Measurements from ENCODE around the gene BTBD9. TPM values are rescaled to one million over a fixed set of nuclear protein-coding genes. Genes with fewer than 3 reads are reported as not detected.

The BTBD9 gene
- polyA plus RNA-seq, 2 of the 4 experiments (the other 2 are of a cell fraction) = 2.3 to 4.6 TPM

DNA sequence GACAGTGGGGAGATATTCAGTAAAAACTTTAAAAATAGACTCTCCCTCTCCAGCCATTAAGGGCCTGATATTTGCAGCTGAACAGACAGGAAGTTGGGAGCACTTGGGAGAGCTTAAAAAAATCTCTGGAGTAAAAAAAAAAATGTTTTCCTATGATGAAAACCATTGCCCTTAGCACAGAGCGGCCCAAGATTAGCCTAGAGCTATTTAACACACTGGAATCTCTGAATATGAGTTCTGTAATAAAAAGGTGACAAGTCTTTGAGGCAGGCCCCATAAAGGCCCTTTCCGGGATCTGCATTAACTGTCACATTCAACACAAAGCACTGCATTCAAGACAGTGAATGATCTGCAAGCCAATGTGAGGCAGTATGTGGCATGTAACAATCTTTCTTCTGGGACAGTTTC lies 426.5 kb downstream of the BTBD9 start:
- no peak for DNase-seq (ENCODE audit: low read depth in 1 of 2, low spot score in 1 of 2)
- H3K27ac ChIP-seq = no peak overlapping the region
- POLR2A ChIA-PET = no interaction called here
- ATAC-seq = no peak
- H3K4me1 ChIP-seq = no peaks in the 10 kb centered on the region; the same call in 2 of the 3 replicates
- no peak for FAIRE-seq
- no peaks in the 10 kb centered on the region for H3K9me3 ChIP-seq
- H3K4me2 ChIP-seq = no peak overlapping the region
- 96% methylated on average over 2 of the region's 2 CpGs for WGBS (ENCODE audit: missing lambda C conversion rate)
- H3K4me3 ChIP-seq = no peak overlapping the region
- CTCF ChIA-PET = no interaction called here
- TF ChIP-seq EHF (CRISPR knock-in tag; IDR thresholded peaks at IDR 0.05) (no peak), FOSB (CRISPR knock-in tag; IDR thresholded peaks at IDR 0.05) (no peak), CBX8 (IDR thresholded peaks at IDR 0.05) (no peak), NPAS2 (CRISPR knock-in tag; IDR thresholded peaks at IDR 0.05; ENCODE audit: borderline replicate concordance) (no peak), GATA3 (IDR thresholded peaks at IDR 0.05; ENCODE audit: borderline replicate concordance) (no peak), E2F6 (IDR thresholded peaks at IDR 0.05; ENCODE audit: borderline replicate concordance, low read depth) (no peak), CHD4 (IDR thresholded peaks at IDR 0.05; ENCODE audit: borderline replicate concordance) (no peak), PBX3 (IDR thresholded peaks at IDR 0.05) (no peak), NR3C1 (IDR thresholded peaks at IDR 0.05) (no peak), TFCP2L1 (CRISPR knock-in tag; IDR thresholded peaks at IDR 0.05) (no peak), MAZ (IDR thresholded peaks at IDR 0.05; ENCODE audit: borderline replicate concordance, low read depth, low read length) (no peak), RAD21 (conservative IDR thresholded peaks at IDR 0.05 in 1 of 2, IDR thresholded peaks at IDR 0.05 in 1 of 2) (no peak), PHF8 (IDR thresholded peaks at IDR 0.05; ENCODE audit: borderline replicate concordance, low read depth) (no peak), TP53 (CRISPR knock-in tag; IDR thresholded peaks at IDR 0.05) (no peak), ATOH8 (CRISPR knock-in tag; IDR thresholded peaks at IDR 0.05; ENCODE audit: low read depth) (no peak), ESRRA (IDR thresholded peaks at IDR 0.05; ENCODE audit: borderline replicate concordance, low read length) (no peak), CEBPB (IDR thresholded peaks at IDR 0.05) (no peak)

DNA sequence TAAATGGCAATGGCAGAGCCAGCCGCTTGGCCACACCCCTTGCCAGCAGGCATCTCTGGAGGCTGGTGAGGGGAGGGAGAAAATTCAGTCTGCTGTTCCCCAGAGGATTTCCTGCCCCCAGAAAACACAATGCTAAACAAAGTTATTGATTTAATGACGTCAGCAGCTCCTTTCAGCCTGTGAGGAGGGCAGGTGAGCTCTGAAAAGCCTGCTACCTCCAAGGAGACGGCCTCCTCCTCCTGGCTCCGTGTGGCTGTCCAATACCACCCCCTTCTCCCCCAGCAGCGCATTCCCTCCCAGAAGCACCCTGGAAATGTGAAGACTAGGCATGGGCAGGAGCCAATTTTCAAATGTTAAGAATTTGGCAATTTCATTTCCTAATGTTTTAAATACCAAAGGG lies 427.1 kb downstream of the BTBD9 start:
- DNase-seq (ENCODE audit: low read depth in 1 of 2, low spot score in 1 of 2) = no peak
- no peak for ATAC-seq
- 41% methylated on average over 4 of the region's 5 CpGs for WGBS (ENCODE audit: missing lambda C conversion rate)
- TF ChIP-seq ZNF302 (CRISPR knock-in tag; IDR thresholded peaks at IDR 0.05) = no peak
- TF ChIP-seq FOSB (CRISPR knock-in tag; IDR thresholded peaks at IDR 0.05) = no peak
- no peak for TF ChIP-seq MAZ (IDR thresholded peaks at IDR 0.05; ENCODE audit: borderline replicate concordance, low read depth, low read length)
- no peak for TF ChIP-seq ZFP36 (IDR thresholded peaks at IDR 0.05; ENCODE audit: borderline replicate concordance, partially characterized antibody)
- TF ChIP-seq EHMT2 (IDR thresholded peaks at IDR 0.05; ENCODE audit: low read depth) = no peak
- TF ChIP-seq ESRRA (IDR thresholded peaks at IDR 0.05; ENCODE audit: borderline replicate concordance, low read length) = no peak
- TF ChIP-seq HES2 (IDR thresholded peaks at IDR 0.05) = no peak
- TF ChIP-seq, protein P1, sequence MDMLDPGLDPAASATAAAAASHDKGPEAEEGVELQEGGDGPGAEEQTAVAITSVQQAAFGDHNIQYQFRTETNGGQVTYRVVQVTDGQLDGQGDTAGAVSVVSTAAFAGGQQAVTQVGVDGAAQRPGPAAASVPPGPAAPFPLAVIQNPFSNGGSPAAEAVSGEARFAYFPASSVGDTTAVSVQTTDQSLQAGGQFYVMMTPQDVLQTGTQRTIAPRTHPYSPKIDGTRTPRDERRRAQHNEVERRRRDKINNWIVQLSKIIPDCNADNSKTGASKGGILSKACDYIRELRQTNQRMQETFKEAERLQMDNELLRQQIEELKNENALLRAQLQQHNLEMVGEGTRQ (IDR thresholded peaks at IDR 0.05) = no peak
- TF ChIP-seq RARB (CRISPR knock-in tag; IDR thresholded peaks at IDR 0.05) = no peak
- no peak for TF ChIP-seq CEBPB (IDR thresholded peaks at IDR 0.05)
- Histone ChIP-seq H3K27ac (no peak overlapping the region), H3K4me3 (no peak overlapping the region), H3K4me2 (no peak overlapping the region), H3K9me3 (no peaks in the 10 kb centered on the region), H3K4me1 (no peaks in the 10 kb centered on the region; the same call in 2 of the 3 replicates)
- no peak for FAIRE-seq
- CTCF ChIA-PET = no interaction called here
- POLR2A ChIA-PET = no interaction called here

Measured in A549 (cell line).